Kasumi-1 (cell line): Measurements from ENCODE around the gene PIGV.
"Not testable (repeated sequence)": the region's sequence is repeated elsewhere in the genome, so short reads cannot be mapped to it uniquely, and the experiment has no call there.

Source experiments
- DNase-seq, 2 experiments: peaks; one replicate each; lab custom pipeline; 2025; lab: John Stamatoyannopoulos, UW

Gene PIGV

GRCh38 chr1:26794391-26794790, 6.6 kb downstream of the PIGV start:
- no peak for DNase-seq

- DNase-seq = no peak
These were observed 9.9 kb downstream of the PIGV start for GRCh38 chr1:26797627-26798026.

DNA sequence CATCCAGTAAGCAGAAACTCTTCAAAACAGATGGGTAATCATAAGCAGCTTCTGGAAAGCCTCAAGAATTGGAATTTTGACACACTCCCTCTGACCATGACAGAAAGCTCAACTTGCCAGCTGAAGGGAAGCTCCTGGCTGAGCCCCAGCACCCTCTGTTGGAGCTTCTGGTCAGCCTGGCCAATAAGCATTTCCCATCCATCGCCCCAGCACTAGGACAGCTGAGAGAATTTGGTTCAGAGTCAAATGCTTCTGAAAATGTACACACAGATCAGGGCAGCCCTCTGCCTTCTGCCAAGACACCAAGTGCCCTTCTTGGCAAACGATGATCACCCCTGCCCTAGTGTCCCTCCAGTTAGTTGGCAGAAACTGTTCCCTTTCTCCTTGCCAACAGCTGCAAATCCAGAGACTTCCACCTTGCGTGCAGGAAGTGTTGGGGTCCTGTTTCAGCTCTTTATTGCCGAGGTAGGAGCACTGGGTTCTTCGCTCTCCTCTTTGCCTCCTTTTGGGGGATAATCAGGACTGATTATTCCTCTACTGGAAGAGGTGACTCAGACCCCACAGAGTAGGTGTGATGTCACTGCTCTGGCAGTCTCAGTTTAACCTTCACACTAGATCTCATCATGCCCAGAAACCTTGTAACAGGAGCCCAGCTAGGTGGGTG, 11.9 kb downstream of the PIGV start:
- DNase-seq = no peak

GRCh38 chr1:26803932-26804331, 16.2 kb downstream of the PIGV start:
- not testable (repeated sequence) for DNase-seq

DNA sequence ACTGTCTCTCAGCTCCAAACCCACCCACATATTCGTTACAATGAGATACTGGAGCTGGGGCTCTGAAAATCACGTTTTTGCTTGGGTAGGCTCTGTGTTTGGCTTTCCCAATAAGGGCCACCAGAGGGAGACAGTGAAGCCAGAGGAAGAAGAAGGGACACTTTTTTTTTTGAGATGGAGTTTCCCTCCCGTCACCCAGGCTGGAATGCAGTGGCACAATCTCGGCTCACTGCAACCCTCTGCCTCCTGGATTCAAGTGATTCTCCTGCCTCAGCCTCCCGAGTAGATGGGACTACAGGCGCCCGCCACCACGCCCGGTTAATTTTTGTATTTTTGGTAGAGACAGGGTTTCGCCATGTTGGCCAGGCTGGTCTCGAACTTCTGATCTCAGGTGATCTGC, 22.4 kb downstream of the PIGV start:
- peak; percentile 68 to 73 for DNase-seq

- DNase-seq = no peak
These were observed 23.3 kb downstream of the PIGV start for GRCh38 chr1:26811057-26811456.

DNA sequence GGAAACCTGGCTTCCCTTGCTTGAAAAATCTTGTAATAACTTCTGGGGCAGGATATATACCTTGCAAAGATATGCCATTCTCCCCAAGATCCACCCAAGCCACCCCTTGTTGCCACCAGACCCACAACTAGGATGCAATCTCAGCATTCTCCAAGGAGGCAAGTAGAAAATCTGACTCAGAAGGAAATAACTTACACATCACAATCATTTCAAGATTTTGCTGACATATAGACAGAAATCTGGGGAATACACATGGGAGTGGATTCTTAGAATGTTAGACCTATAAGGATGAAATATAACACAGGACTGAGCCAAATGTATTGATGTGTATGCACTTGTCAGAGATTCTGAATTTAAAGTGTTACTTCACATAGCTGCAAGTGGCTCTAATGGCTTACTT, 24.0 kb downstream of the PIGV start:
- DNase-seq = no peak

GRCh38 chr1:26814377-26814776, 26.6 kb downstream of the PIGV start:
- DNase-seq = no peak

DNA sequence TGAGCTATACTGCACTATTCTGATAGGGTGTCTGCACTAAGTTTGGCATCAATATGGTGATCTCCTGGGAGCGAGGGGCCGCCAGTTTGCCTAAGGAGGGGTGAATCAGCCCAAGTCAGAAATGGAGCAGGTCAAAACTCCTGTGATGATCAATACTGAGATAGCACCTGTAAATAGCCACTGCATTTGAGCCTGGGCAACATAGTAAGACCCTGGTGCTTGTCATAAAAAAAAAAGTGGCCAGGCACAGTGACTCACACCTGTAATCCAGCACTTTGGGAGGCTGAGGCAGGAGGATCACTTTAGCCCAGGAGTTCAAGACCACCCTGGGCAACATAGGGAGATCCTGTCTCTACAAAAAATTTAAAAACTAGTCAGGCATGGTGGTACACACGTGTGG, 27.1 kb downstream of the PIGV start:
- no peak for DNase-seq

- DNase-seq = peak; percentile 88 to 92
These were observed 33.1 kb downstream of the PIGV start for GRCh38 chr1:26820784-26821269.

GRCh38 chr1:26822737-26823395, 35.1 kb downstream of the PIGV start:
- no peak for DNase-seq

DNA sequence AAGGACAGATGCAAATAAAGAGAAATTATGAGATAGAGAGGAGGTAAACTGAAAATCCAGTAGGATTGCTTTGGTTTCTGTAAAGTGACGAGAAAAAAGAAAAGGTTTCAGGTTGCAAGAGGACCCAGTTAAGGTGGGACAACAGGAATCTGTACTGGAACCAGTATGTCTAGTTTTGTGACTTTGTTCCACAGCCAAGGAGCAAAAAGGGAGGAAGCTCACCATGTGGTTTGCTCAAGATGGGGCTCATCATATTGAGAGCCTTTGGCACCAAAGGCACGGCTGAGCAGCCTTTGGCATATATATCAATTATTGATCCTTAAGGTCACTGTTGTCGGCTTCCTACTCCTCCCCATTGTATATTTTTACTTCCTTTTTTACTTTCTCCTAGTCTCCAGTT, 37.0 kb downstream of the PIGV start:
- no peak for DNase-seq

GRCh38 chr1:26826261-26827105, 38.7 kb downstream of the PIGV start, which contains the start of gene ZDHHC18:
Gene ZDHHC18, plus strand, starts transcription at chr1:26826688. Its CDS starts 117 bp downstream, at chr1:26826805.
- peak; percentile 43 to 62 for DNase-seq

GRCh38 chr1:26827106-26827604, 39.4 kb downstream of the PIGV start:
- DNase-seq = no peak

DNA sequence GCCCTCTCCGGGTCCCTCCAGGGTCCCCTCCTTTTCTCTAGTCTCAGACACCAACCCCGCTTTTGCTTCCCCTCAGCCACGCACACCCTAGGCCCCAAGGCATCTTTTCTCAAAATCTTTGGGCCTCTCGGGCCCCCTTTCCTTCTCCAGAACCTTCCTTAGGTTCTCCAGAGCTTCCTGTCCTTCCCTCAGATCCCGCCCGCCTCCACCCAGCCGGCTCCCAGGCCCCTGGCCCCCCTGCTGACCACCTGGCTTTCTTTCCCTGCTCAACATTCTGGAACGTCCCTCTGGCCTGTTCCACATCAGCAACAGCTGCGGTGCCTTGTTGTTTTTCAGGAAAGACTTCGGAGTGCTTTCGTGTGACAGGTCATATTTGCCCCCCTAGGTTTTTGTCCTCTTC, 39.9 kb downstream of the PIGV start:
- no peak for DNase-seq

GRCh38 chr1:26828411-26828991, 40.8 kb downstream of the PIGV start:
- no peak for DNase-seq

GRCh38 chr1:26829184-26829911, 41.6 kb downstream of the PIGV start:
- DNase-seq = no peak

- no peak for DNase-seq
These were observed 43.3 kb downstream of the PIGV start for GRCh38 chr1:26831059-26831458.

- DNase-seq = no peak
These were observed 43.9 kb downstream of the PIGV start for GRCh38 chr1:26831546-26832248.

GRCh38 chr1:26832249-26832960, 44.7 kb downstream of the PIGV start:
- DNase-seq = no peak
